NB4 (cell line): Measurements from ENCODE around the gene APOBEC4.

Experiments used
- CTCF ChIP-seq: IDR thresholded peaks from one replicate; pipeline ENCODE4 v1.5.1; 2012; ENCODE audit warnings: low read depth, low read length
- MAX ChIP-seq: IDR thresholded peaks from 2 replicates; pipeline ENCODE4 v1.6.1; 2011; ENCODE audit warnings: low read depth, low read length
- MYC ChIP-seq: IDR thresholded peaks from 2 replicates; pipeline ENCODE4 v1.6.1; 2011; ENCODE audit warnings: low read depth, low read length
- POLR2A ChIP-seq: IDR thresholded peaks from 2 replicates; pipeline ENCODE4 v1.6.1; 2011; ENCODE audit warnings: mild to moderate bottlenecking; ENCODE audit not compliant: insufficient read length; ENCODE audit errors: extremely low read depth

GRCh38 chr1:183688341-183689060 lies 35.4 kb upstream of the APOBEC4 start:
- TF ChIP-seq CTCF (no peak), MYC (no peak), MAX (no peak), POLR2A (no peak)
